Astrocyte (in vitro differentiated cells and primary cell): ENCODE data around the gene SNX8. TPM values are rescaled to one million over a fixed set of nuclear protein-coding genes. Genes with fewer than 3 reads are reported as not detected.

ENCODE experiments used
- DNase-seq: peaks from one replicate; pipeline ENCODE4 v3.0.0-alpha.2; 2010; ENCODE audit warnings: low read depth
- FAIRE-seq: peaks from 2 replicates; lab custom pipeline; 2011; peaks lifted over from hg19 to GRCh38; lab: Jason Lieb, UNC
- H2AFZ ChIP-seq: 2 replicates; pipeline ENCODE4 v1.6.0; 2012; ENCODE audit warnings: low read depth, low read length, inconsistent platforms
- H3K27ac ChIP-seq: 2 replicates; pipeline ENCODE4 v1.5.1; 2011; ENCODE audit warnings: low read depth, low read length, inconsistent platforms
- H3K27me3 ChIP-seq: 2 replicates; pipeline ENCODE4 v1.6.0; 2011; ENCODE audit warnings: low read length, inconsistent platforms; ENCODE audit not compliant: insufficient read depth
- H3K36me3 ChIP-seq: 2 replicates; pipeline ENCODE4 v1.5.1; 2011; ENCODE audit warnings: low read length, inconsistent platforms; ENCODE audit not compliant: insufficient read depth
- H3K4me1 ChIP-seq: 2 replicates; pipeline ENCODE4 v1.5.1; 2011; ENCODE audit warnings: low read length, inconsistent platforms; ENCODE audit not compliant: insufficient read depth
- H3K4me2 ChIP-seq: 2 replicates; pipeline ENCODE4 v1.6.0; 2012; ENCODE audit warnings: low read length, inconsistent platforms
- H3K4me3 ChIP-seq: 2 replicates; pipeline ENCODE4 v1.5.1; 2011; ENCODE audit warnings: low read depth, mild to moderate bottlenecking, low read length, inconsistent platforms; ENCODE audit not compliant: insufficient read depth
- H3K79me2 ChIP-seq: 2 replicates; pipeline ENCODE4 v1.6.0; 2012; ENCODE audit warnings: mild to moderate bottlenecking, low read length, inconsistent platforms; ENCODE audit not compliant: insufficient read depth
- H3K9ac ChIP-seq: 2 replicates; pipeline ENCODE4 v1.6.0; 2012; ENCODE audit warnings: mild to moderate bottlenecking, low read length, inconsistent platforms
- H3K9me3 ChIP-seq: 2 replicates; pipeline ENCODE4 v1.5.1; 2012; ENCODE audit warnings: low read depth, mild to moderate bottlenecking, low read length, inconsistent platforms; ENCODE audit not compliant: insufficient read depth
- H4K20me1 ChIP-seq: 2 replicates; pipeline ENCODE4 v1.6.0; 2012; ENCODE audit warnings: low read length, inconsistent platforms; ENCODE audit not compliant: insufficient read depth
- H3K27ac Mint-ChIP-seq: one replicate; pipeline ENCODE4 v1.8.0; 2021; ENCODE audit warnings: mild to moderate bottlenecking, mixed read lengths; ENCODE audit not compliant: unreplicated experiment
- H3K27me3 Mint-ChIP-seq: one replicate; pipeline ENCODE4 v1.8.0; 2021; ENCODE audit warnings: low read depth, mixed read lengths; ENCODE audit not compliant: unreplicated experiment
- H3K36me3 Mint-ChIP-seq: one replicate; pipeline ENCODE4 v1.8.0; 2021; ENCODE audit warnings: low read depth, mixed read lengths; ENCODE audit not compliant: unreplicated experiment
- H3K4me1 Mint-ChIP-seq: one replicate; pipeline ENCODE4 v1.8.0; 2021; ENCODE audit warnings: low read depth, mixed read lengths; ENCODE audit not compliant: unreplicated experiment
- H3K4me3 Mint-ChIP-seq: one replicate; pipeline ENCODE4 v1.8.0; 2021; ENCODE audit warnings: mild to moderate bottlenecking, moderate library complexity, mixed read lengths; ENCODE audit not compliant: unreplicated experiment
- H3K9me3 Mint-ChIP-seq: one replicate; pipeline ENCODE4 v1.8.0; 2021; ENCODE audit warnings: mild to moderate bottlenecking, mixed read lengths; ENCODE audit not compliant: unreplicated experiment
- EZH2 ChIP-seq: IDR thresholded peaks from 2 replicates; pipeline ENCODE4 v1.6.1; 2012; ENCODE audit warnings: mild to moderate bottlenecking, low read length, inconsistent platforms; ENCODE audit not compliant: insufficient read depth
- total RNA-seq: library from RNA; stranded (reverse); gene quantifications from 2 replicates; pipeline ENCODE4 v1.2.1, GENCODE V29; 2021
- TF ChIP-seq, protein P1 (sequence below): IDR thresholded peaks from 2 replicates; pipeline ENCODE4 v1.5.1; 2011; ENCODE audit warnings: low read depth, mild to moderate bottlenecking, inconsistent platforms, low read length, moderate library complexity; ENCODE audit not compliant: insufficient read depth

SNX8 gene
- total RNA-seq, 1 donor from 2014 or later: 28.9 TPM

DNA sequence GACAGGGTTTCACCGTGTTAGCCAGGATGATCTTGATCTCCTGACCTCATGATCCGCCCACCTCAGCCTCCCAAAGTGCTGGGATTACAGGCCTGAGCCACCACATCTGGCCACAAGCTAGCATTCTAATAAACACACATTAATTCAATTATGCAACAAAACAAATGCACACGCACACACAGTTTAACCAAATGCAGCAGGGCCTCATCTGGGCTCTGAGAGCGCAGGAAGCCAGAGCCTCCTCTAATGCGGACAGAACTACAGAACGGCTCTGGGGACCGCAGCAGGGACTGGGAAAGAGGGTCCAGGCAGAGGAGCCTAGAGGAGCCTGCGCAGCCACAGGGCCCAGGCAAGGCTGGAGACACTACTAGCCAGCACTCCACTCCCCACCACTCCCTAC lies 85.3 kb downstream of the SNX8 start:
- Histone ChIP-seq H3K27me3 (no peaks in the 10 kb centered on the region), H4K20me1 (peaks cover 61% of the 10 kb centered on the region), H3K9ac (no peak overlapping the region), H2AFZ (no peak overlapping the region), H3K79me2 (peaks cover 72% of the 10 kb centered on the region), H3K4me1 (peaks cover 16% of the 10 kb centered on the region), H3K36me3 (peaks cover 13% of the 10 kb centered on the region), H3K4me3 (no peak overlapping the region), H3K9me3 (no peaks in the 10 kb centered on the region), H3K4me2 (no peak overlapping the region), H3K27ac (no peak overlapping the region)
- no peak for FAIRE-seq
- Mint-ChIP-seq H3K4me1 (peaks cover 4% of the 10 kb centered on the region), H3K27ac (no peak overlapping the region), H3K9me3 (no peaks in the 10 kb centered on the region), H3K27me3 (no peaks in the 10 kb centered on the region), H3K4me3 (no peak overlapping the region), H3K36me3 (peaks cover 35% of the 10 kb centered on the region)
- no peak for DNase-seq
- no peak for TF ChIP-seq EZH2
- TF ChIP-seq, protein P1, sequence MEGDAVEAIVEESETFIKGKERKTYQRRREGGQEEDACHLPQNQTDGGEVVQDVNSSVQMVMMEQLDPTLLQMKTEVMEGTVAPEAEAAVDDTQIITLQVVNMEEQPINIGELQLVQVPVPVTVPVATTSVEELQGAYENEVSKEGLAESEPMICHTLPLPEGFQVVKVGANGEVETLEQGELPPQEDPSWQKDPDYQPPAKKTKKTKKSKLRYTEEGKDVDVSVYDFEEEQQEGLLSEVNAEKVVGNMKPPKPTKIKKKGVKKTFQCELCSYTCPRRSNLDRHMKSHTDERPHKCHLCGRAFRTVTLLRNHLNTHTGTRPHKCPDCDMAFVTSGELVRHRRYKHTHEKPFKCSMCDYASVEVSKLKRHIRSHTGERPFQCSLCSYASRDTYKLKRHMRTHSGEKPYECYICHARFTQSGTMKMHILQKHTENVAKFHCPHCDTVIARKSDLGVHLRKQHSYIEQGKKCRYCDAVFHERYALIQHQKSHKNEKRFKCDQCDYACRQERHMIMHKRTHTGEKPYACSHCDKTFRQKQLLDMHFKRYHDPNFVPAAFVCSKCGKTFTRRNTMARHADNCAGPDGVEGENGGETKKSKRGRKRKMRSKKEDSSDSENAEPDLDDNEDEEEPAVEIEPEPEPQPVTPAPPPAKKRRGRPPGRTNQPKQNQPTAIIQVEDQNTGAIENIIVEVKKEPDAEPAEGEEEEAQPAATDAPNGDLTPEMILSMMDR: no peak

DNA sequence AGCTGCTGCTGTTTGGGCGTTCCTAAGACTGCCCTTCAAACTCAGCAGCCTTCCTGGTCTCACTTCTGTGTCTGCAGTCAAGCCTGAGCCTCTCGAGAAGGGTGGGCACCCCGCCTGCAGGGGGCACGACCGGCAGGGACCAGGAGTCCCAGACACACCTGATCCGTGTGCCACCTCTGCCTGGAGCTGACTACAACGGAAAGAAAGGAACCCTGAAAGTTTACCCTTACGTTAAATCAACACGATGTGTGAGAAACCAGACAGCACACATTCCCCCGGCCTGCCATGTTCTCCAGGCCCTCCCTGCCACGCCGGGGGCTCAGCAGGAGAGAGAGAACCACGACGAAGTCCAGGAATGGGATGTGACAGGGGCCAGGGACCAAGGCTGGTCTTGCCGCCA lies 86.5 kb downstream of the SNX8 start:
- H3K9me3 ChIP-seq: no peaks in the 10 kb centered on the region
- no peak for DNase-seq
- H3K27ac ChIP-seq: no peak overlapping the region
- Mint-ChIP-seq H3K9me3 (no peaks in the 10 kb centered on the region), H3K27ac (peak overlapping the region; percentile 15), H3K36me3 (peaks cover 31% of the 10 kb centered on the region), H3K4me3 (no peak overlapping the region), H3K4me1 (peaks cover 4% of the 10 kb centered on the region), H3K27me3 (no peaks in the 10 kb centered on the region)
- peaks cover 68% of the 10 kb centered on the region for H3K79me2 ChIP-seq
- H2AFZ ChIP-seq: no peak overlapping the region
- FAIRE-seq: no peak
- peaks cover 6% of the 10 kb centered on the region for H3K4me1 ChIP-seq
- H3K27me3 ChIP-seq: no peaks in the 10 kb centered on the region
- H3K36me3 ChIP-seq: peaks cover 13% of the 10 kb centered on the region
- H3K4me2 ChIP-seq: no peak overlapping the region
- TF ChIP-seq EZH2: no peak
- TF ChIP-seq, protein P1: no peak
- no peak overlapping the region for H3K9ac ChIP-seq
- no peak overlapping the region for H3K4me3 ChIP-seq
- peaks cover 67% of the 10 kb centered on the region for H4K20me1 ChIP-seq

DNA sequence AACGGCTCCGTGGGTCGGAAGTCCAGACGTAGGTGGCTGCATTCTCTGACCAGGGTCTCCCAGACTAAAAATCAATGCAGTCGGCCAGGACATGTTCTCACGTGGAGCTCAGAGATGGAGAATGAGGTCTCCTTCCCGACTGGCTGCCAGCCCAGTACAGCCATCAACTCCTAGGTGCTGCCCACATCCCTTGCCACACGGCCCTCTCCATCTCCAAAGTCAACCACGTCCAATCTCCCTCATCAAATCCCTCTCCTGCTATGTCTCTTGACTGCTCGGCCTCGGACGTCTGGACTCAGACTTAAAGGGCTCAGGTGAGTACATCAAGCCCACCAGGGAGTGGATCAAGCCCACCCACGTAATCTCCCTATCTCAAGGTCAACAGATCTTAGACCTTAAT lies 88.4 kb downstream of the SNX8 start:
- H3K36me3 Mint-ChIP-seq: peaks cover 33% of the 10 kb centered on the region
- DNase-seq: no peak
- H2AFZ ChIP-seq: no peak overlapping the region
- H3K27me3 Mint-ChIP-seq: no peaks in the 10 kb centered on the region
- H3K27ac ChIP-seq: no peak overlapping the region
- no peaks in the 10 kb centered on the region for H3K9me3 Mint-ChIP-seq
- H3K36me3 ChIP-seq: peaks cover 13% of the 10 kb centered on the region
- no peak overlapping the region for H3K27ac Mint-ChIP-seq
- H3K4me3 Mint-ChIP-seq: no peak overlapping the region
- no peak for TF ChIP-seq EZH2
- TF ChIP-seq, protein P1: no peak
- H4K20me1 ChIP-seq: peaks cover 68% of the 10 kb centered on the region
- no peaks in the 10 kb centered on the region for H3K27me3 ChIP-seq
- no peak overlapping the region for H3K4me2 ChIP-seq
- no peaks in the 10 kb centered on the region for H3K4me1 Mint-ChIP-seq
- FAIRE-seq: no peak
- peaks cover 57% of the 10 kb centered on the region for H3K79me2 ChIP-seq
- no peak overlapping the region for H3K9ac ChIP-seq
- H3K4me1 ChIP-seq: no peaks in the 10 kb centered on the region
- no peaks in the 10 kb centered on the region for H3K9me3 ChIP-seq
- H3K4me3 ChIP-seq: no peak overlapping the region
